Islet of Langerhans (tissue), 1 donor: ENCODE measurements around the gene PANK4.

Experiments used
- FAIRE-seq: peaks from one replicate; lab custom pipeline; 2011; peaks lifted over from hg19 to GRCh38; lab: Jason Lieb, UNC

The PANK4 gene

DNA sequence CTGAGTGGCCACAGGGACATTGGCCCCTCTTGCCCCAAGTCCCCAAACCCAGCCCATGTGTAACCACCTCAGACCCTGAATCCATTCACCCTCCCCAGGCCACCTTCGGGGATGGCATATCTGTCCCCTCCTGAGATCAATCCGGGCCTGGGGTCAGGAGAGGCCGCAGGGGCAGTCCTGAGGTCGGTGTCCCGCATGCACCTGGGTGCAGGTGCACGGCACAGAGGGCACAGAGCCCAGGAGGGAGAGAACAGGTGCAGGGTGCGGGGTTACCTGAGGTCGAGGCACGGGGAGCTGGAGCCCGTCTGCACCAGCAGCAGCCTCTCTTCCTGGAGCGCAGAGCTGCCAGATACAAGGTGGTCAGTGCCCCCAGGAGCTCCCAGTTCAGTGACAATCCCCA is 16.8 kb downstream of the PANK4 start:
- FAIRE-seq, result no peak

DNA sequence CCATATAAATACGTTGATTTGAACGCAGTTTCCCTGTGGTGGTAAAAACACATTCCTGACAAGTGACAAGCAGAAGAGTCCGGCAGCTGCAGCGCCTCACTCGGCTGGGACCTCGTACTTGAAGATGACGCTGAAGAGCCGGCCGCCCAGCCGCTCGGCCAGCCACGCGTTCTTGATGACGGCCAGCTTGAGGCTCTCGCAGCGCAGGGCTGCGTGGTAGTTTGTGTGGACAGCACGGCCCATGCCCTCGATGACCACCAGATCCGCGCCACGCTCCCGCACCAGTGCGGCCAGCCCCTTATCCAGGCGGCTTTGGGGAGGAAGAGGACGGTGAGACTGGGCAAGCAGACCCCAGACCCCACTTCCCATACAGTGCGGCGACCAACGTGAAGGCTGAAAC is 17.6 kb downstream of the PANK4 start:
- no peak for FAIRE-seq

DNA sequence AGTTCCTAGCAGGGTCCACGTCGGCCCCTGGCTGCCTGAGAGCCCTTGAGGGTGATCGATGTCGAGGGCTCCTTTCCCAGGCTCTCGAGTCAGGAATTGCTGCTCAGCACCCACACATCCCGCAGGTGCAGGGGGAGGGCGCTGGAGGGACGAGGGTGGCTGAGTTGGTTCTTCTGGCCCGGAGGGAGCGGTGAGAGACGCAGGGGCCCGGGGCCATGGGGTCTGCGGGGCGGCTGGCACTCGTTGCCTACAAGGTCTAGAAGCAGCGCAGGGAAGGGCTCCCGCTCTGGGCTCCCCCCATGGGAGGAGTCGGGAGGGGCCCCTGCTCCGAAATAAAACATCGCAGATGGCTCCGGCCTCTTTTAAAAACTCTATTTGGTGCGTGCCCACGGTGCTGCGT is 18.2 kb downstream of the PANK4 start:
- FAIRE-seq, result no peak

DNA sequence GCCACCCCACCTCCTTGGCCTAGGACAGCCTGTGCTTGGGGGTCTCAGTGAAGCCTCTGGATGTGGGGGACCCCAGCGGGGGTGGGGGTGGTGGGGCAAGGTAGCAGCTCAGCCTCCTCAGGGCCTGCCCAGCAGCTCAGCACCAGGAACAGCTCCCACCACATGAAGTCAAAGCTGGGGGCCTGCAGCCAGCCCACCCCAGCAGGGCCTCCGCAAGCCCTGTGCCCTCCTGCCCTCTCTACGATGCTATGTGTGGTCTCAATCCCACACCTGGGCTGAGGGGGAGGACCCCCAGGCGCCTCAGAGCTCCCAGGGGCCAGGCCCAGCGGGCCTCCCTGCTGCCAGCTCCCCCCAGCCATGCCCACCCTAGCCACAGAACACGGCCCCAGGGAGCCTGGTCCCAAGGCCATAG is 18.6 kb downstream of the PANK4 start:
- FAIRE-seq, result no peak

DNA sequence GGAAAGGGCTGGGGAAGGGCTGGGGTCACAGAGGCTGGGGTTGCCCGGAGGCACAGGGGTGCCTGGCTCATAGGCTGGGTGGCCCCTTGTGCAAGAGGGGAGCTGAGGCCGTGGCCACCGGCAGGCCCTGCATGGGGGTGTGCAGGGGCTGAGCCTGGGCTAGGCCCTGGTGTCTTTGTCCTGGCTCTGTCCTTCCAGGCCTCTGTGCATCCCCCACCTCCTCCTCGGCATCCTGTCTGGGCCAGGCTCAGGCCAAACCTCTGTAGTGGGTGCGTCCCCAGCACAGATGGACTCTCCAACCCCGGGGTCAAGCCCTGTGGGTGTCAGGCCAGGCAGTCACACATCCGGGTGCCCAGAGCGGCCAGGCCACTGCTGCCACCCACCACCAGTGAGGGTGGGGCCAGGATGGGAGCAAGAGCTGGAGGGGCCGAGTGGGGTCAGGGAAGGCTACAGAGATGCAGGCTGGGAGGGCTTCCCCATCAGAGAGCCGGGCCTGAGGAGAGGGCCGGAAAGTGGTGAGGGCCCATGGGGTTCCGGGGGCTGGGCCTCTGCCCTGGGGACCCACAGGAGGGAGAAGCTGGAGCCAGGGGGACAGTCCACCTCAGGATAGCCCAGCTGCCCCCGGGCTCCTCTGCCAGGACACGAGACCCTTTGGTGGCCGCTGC is 19.4 kb downstream of the PANK4 start:
- no peak for FAIRE-seq

DNA sequence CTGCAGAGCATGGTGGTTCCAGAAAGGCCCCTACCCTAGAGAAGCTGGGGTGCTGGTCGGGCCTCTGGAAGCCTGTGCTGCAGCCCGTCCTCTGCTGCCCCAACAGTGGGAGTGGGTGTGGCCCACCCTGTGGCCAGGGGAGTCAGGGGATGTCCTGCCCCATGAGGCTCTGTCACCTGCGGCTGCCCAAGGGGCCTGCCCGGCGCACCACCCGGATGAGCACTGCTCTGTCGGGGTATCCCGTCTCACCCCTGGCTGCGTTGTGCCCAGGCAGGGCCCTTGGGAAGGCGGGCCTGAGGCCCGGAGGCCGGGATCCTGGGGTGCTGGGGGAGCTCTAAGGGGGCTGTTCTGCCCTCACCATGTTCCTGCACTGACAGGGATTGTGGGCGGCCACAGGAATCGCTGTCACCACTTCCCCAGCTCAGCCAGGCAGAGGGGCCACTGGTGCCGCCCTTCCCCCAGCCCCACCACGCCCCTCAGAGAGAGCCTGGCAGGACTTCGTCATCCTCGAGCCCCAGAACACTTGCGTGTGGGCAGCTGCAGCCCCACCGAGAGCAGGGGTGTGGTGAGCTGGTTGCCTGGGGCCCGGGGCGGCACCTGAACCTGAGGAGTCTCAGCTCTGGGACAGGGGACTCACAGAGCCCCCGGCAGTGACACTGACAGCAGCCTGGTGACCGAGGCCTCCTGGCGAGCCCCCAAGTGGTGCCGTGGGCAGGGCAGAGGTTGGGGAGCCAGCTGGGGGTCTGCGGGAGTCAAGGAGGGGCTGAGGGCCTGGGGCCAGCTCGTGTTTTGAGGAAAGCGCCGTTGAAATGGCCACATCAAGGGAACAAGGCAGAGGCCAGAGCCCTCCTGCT is 20.2 kb downstream of the PANK4 start:
- no peak for FAIRE-seq

DNA sequence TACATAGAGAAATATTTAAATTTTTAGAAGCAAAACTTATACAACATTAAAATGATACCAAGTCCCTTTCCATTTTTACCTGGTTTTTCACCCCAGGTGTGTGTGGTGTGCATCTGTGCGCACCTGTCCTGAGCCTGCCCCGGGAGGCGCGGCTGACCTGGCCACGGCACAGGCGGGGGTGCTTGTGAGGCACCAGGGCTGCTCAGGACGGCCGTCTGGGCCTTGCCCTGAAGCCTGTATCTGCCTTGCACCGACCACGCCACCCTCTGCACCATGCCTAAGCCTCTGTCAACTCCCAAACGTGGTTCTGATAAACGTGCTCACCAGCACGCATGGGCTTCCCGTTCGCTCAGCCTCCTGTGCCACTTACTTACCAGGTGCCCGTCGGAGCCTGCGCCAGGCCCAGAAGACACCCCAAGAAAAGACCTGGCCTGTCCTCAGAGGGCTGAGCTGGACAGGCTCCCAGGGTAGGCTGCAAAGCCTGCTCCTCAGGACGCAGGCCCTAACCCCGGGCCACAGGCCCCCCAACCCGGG is 20.9 kb downstream of the PANK4 start:
- no peak for FAIRE-seq

DNA sequence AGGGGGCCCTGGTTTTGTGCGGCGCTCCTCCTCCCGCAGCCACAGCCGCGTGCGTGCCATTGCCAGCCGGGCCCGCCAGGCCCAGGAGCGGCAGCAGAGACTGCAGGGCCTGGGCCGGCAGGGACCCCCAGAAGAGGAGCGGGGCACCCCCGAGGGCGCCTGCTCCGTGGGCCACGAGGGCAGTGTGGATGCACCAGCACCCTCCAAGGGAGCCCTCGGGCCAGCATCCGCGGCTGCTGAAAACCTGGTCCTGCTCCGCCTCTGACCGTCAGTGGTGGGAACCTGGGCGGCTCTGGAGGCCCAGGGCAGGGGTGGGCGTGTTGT is 21.5 kb downstream of the PANK4 start:
- no peak for FAIRE-seq

DNA sequence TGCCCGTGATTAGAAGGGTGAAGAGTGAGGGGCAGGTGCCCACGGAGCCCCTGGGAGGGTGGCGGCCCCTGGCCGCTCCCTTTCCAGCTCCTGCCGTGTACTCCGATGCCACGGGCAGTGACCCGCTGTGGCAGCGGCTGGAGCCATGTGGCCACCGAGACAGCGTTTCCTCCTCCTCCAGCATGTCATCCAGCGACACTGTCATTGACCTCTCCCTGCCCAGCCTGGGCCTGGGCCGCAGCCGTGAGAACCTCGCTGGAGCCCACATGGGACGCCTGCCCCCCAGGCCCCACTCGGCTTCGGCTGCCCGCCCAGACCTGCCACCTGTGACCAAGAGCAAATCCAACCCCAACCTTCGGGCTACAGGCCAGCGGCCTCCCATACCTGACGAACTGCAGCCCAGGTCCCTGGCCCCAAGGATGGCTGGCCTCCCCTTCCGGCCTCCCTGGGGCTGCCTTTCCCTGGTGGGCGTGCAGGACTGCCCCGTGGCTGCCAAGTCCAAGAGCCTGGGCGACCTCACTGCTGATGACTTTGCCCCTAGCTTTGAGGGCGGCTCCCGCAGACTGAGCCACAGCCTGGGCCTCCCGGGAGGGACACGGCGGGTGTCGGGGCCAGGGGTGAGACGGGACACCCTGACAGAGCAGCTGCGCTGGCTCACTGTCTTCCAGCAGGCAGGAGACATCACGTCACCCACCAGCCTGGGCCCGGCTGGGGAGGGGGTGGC is 22.0 kb downstream of the PANK4 start:
- no peak for FAIRE-seq

DNA sequence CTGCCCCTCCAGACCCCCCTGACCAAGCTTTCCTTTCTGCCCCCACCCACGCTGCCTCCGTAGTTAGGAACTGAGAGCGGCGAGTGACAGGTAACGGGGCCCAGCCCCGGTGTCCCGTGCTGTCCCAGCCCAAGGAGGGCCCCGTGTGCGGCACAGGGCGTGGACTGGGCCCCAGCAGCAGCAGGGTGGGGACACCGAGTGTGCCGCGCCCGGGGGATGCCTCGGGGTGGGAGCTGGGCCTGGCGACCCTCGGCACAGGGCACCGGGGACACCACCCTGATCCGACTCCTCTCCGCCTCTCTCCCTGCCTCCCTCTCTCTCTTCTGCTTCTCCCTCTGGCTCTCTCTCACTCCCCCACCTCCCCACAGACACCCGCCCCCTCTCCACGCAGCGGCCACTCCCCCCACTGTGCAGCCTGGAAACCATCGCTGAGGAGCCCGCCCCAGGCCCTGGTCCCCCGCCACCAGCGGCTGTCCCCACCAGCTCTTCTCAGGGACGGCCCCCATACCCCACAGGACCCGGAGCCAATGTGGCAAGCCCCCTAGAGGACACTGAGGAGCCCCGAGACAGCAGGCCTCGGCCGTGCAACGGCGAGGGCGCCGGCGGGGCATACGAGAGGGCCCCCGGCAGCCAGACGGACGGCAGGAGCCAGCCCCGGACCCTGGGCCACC is 22.7 kb downstream of the PANK4 start:
- no peak for FAIRE-seq

DNA sequence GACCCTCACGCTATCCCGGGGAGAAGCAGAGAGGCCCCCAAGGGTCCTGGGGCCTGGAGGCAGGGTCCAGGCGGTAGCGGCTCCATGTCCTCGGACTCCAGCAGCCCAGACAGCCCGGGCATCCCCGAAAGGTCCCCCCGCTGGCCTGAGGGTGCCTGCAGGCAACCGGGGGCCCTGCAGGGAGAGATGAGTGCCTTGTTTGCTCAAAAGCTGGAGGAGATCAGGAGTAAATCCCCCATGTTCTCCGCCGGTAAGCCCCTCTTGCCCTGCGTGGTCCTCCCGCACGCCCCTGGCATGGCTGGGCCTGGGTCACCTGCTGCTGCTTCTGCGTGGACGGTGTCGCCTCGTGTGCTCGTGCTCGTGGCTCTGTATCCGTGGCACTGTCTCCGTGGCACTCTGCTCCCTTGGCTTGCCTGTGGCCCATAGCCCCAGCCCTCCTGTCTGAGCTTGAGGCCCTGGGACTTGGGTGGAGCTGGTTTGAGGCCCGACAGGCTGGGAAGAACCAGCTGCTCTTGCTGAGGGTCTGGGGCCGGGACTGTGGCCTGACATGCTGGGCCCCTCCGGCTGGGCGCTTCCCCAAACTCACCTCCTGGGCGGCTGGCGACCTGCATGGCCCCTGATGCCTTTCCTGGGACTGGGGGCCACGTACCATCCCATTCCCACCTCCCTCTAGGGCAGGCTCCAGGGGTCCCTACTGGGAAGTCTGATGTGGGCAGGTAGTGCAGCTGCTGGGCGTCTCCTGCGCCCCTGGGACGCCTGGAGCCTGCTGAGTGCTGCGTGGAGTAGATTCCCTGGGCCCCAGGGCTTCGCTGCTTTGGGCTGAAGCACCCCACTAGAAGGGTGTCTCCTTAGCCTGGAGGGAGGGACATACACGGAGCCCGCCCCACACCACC is 23.5 kb downstream of the PANK4 start:
- FAIRE-seq, result no peak

DNA sequence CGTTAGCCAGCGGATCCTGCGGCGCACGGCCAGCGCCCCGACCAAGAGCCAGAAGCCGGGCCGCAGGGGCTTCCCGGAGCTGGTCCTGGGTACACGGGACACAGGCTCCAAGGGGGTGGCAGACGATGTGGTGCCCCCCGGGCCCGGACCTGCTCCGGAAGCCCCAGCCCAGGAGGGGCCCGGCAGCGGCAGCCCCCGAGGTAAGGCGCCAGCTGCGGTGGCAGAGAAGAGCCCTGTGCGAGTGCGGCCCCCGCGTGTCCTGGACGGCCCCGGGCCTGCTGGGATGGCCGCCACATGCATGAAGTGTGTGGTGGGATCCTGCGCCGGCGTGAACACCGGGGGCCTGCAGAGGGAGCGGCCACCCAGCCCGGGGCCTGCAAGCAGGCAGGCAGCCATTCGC is 24.2 kb downstream of the PANK4 start:
- no peak for FAIRE-seq

DNA sequence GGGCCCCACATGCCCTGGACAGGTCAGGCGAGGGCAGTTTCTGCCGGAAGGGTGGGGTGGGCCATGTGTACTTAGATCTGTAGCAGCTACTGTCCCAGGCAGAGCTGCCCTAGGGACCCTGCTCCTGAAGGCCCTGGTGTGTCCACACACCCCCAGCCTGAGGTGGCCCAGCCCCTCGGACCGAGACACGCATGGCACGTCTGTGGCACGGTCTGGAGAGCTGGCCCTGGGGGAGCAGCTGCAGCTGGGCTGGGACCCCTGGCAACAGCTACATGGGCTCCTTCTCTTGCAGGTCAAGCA is 24.6 kb downstream of the PANK4 start:
- FAIRE-seq, result no peak

DNA sequence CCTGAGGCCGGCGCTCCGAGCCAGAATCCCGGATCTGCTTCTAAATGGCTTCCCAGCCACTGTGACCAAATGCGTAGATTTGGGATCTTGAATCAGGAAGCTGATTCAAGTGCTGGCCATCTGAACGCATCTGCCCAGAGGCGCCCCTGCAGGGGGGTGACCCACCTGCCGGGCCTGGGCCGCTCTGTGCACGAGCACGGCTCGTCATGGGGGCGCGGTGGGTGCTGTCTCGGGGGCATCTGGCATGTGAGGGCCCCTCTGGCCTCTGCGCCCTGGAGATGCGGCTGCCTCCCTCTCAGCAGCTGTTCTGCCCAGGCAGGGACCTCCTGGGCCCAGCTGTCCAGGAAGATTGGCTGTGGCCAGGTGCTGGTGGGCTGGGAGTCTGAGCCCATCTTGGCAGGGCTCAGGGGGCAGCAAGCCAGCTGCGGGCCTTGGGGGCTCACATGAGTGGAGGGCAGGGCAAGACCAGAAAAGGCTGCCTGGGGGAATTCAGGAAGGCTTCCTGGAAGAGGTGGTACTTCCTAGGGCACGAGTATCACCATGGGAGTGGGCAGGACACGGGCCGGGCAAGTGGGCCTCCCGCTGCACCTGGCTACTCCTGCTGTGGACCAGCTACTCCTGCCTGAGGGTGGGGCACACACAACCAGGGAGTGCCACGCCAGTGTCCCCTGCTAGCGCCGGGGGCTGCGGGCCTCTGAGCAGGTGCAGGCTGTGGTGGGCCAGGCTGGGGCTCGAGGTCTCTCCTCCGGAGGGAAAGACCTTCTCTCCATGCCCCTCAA is 25.2 kb downstream of the PANK4 start:
- no peak for FAIRE-seq

DNA sequence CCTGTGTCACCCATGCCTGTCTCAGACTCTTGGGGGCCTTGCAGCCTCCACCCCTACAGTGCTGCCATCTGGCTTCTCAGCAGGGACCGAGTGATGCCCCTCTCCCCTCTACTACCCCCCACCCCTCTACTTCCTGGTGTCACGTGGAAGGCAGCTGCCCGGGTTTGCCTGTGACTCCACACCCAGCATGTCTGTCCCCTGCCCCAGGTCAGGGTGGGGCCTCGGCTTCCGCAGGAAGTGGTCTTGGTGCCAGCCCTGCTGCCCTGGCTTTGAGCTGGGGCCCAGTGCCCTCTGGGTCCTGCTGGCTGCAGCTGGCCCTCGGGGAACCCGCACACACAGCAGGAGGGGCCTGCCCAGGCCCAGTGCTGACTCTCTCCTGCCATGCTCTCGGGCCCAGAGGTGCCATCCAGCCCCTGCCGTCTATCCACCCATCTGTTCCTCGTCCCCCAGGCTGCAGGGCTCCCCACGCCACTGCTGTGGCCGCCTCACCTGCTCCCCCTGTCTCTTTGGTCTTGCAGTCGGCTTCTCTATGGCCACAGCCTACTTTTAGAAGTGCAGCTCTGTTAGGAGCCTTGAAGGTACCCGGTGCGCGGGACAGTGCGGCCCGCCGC is 26.3 kb downstream of the PANK4 start:
- no peak for FAIRE-seq

DNA sequence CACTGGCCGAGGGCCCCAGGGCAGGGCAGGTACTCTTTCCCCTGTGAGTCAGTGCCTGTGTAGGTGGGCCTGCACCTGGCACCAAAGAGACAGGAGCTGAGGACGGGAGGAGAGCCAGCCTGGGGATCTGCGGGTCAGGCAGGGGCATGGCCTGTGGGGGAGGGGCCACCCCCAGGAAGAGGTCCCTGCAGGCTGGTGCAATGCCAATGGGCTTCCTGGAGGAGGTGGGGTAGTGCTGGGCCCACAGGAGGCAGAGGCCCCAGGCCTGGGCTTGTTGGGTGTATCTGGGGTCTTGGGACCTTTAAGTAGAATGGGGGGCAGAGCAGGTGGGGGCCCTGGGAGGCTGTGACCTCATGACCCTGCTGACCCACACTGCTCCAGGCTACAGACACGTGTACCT is 27.1 kb downstream of the PANK4 start:
- no peak for FAIRE-seq

DNA sequence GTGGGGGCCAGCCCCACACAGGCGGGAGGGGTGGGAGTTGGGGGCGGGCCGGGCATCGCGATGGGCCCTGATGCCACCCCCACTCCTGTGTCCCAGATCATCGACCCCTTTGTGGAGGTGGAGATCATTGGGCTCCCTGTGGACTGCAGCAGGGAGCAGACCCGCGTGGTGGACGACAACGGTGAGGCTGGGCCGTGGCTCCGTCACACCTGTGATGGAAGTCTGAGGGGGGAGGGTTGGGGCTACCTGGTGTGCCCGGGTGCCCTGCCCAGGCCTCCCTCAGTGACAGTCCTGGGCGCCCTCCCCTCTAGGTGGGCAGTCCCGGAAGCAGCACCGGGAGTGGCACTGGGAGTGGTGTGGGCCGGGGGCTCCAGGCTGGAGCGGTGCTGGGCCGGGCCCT is 27.7 kb downstream of the PANK4 start:
- no peak for FAIRE-seq

DNA sequence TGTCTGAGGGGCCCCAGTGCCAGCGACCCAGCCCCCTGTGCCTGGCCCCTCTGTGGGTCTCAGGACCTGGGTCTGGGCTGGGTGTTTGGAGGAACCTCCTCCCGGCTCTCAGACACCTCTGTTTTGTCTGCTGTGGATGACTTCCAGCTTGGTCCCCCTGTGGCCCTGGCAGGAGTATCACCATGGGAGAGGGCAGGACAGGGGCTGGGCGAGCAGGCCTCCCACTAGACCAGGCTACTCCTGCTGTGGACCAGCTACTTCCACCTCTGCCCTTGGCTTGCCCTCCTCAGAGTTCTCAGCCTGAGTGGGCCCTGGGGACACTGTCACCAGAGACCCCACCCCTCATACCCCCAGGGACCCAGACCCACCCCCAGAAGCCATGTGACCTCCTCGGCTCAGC is 28.5 kb downstream of the PANK4 start:
- no peak for FAIRE-seq

DNA sequence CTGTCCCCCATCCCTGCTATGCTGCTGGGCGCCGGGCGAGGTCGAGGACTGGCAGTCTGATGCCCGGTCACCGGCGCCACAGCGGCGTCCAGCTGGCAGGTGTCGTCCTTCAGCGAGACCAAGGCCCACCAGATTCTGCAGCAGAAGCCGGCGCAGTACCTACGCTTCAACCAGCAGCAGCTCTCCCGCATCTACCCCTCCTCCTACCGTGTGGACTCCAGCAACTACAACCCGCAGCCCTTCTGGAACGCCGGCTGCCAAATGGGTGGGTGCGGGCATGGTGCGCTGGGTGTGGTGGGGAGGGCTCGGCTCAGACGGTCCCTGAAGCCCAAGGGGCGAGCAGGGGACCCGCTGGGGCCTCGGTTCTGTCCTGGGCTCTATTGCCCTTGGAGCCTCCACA is 29.6 kb downstream of the PANK4 start:
- FAIRE-seq, result no peak

DNA sequence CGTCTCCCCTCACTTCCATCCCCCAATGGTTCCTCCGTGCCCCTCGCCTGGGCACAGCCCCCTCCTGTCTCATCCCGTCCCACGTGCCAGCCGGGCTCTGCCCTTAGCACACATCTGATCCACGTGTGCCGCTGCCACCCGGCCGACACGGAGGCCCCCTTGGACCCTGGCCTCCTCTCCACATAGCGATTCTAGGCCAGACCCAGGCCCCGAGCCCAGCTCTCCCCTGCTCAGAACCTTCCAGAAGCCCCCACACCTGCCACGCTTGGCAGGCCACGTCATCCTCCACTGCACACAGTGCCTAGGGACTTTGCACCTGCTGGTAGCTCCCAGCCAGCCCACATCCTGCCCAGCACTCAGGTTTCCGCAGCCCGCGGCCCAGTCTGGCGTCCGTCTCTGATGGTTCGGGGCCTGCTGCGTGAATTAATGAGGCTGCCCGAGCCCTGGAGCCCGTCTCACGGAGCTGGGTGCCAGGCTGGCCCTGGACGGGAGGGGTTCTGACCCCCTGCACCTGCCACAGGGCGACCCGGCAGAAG is 30.2 kb downstream of the PANK4 start:
- no peak for FAIRE-seq
